Ascending aorta (tissue), 2 donors: Measurements from ENCODE around the gene SCN11A. TPM values are rescaled to one million over a fixed set of nuclear protein-coding genes. Genes with fewer than 3 reads are reported as not detected.

Experiments used
- DNase-seq, 2 donors: peaks; one replicate each; pipeline ENCODE4 v3.0.0-alpha.2; 2019; ENCODE audit warnings: low spot score in 2 of 2
- H3K27ac ChIP-seq, 2 donors: fragments of 200-600 bp; sonication (generic); one replicate each; pipeline ENCODE4 v1.5.1; 2016 to 2017; ENCODE audit warnings: mild to moderate bottlenecking in 1 of 2
- H3K27me3 ChIP-seq: fragments of 200-600 bp; sonication (generic); one replicate; pipeline ENCODE4 v1.5.1; 2017
- H3K36me3 ChIP-seq, 2 donors: fragments of 200-600 bp; sonication (generic); one replicate each; pipeline ENCODE4 v1.5.1; 2016
- H3K4me1 ChIP-seq, 2 donors: fragments of 200-600 bp; sonication (generic); one replicate each; pipeline ENCODE4 v1.5.1; 2016 to 2017; ENCODE audit warnings: mild to moderate bottlenecking in 1 of 2
- H3K4me3 ChIP-seq, 2 donors: fragments of 200-600 bp; sonication (generic); one replicate each; pipeline ENCODE4 v1.5.1; 2016 to 2017; ENCODE audit warnings: mild to moderate bottlenecking in 1 of 2
- H3K9me3 ChIP-seq, 2 donors: fragments of 200-600 bp; sonication (generic); one replicate each; pipeline ENCODE4 v1.5.1; 2016
- CTCF ChIP-seq, 3 experiments: fragments of 200-600 bp in 2 of 3; fragments of 450-650 bp in 1 of 3; sonication (generic) in 2 of 3; IDR thresholded peaks; one replicate each; pipeline ENCODE4 v1.5.1; 2016 to 2019; ENCODE audit warnings: antibody characterized with exemption in 3 of 3, mild to moderate bottlenecking in 1 of 3, moderate library complexity in 1 of 3
- intact Hi-C: fragments of 100-400 bp; cut with DNase I; formaldehyde crosslinking; loops from one replicate; pipeline ENCODE4 v1.15.1; 2023
- total RNA-seq: library from RNA; depleted of rRNA; stranded (reverse); fragments of >200 nt; gene quantifications from one replicate; pipeline ENCODE4 v1.1.0, GENCODE V29; 2016

SCN11A gene
- total RNA-seq, 1 donor from 2014 or later: not detected

GRCh38 chr3:39098473-39099000 lies 46.8 kb upstream of the SCN11A start:
- Histone ChIP-seq H3K36me3 (peaks cover 53 to 72% of the 10 kb centered on the region in 2 donors), H3K27ac (no peak overlapping the region), H3K4me3 (no peak overlapping the region), H3K27me3 (no peaks in the 10 kb centered on the region), H3K9me3 (no peaks in the 10 kb centered on the region), H3K4me1 (no peaks in the 10 kb centered on the region)
- TF ChIP-seq CTCF (IDR thresholded peaks at IDR 0.05): no peak
- no peak for DNase-seq
- intact Hi-C loops: no loop called here

GRCh38 chr3:39097716-39098472 lies 46.1 kb upstream of the SCN11A start:
- Histone ChIP-seq H3K36me3 (peaks cover 60 to 77% of the 10 kb centered on the region in 2 donors), H3K4me3 (no peak overlapping the region), H3K4me1 (no peaks in the 10 kb centered on the region), H3K9me3 (no peaks in the 10 kb centered on the region), H3K27me3 (no peaks in the 10 kb centered on the region), H3K27ac (no peak overlapping the region)
- DNase-seq: no peak
- TF ChIP-seq CTCF (IDR thresholded peaks at IDR 0.05): no peak
- intact Hi-C loops: no loop called here

GRCh38 chr3:39096775-39097174 lies 45.0 kb upstream of the SCN11A start:
- peaks cover 68 to 86% of the 10 kb centered on the region in 2 donors for H3K36me3 ChIP-seq

GRCh38 chr3:39095778-39096177 lies 44.0 kb upstream of the SCN11A start:
- Histone ChIP-seq H3K27ac (no peak overlapping the region), H3K4me3 (no peak overlapping the region), H3K9me3 (no peaks in the 10 kb centered on the region), H3K27me3 (no peaks in the 10 kb centered on the region), H3K36me3 (peaks cover 78 to 95% of the 10 kb centered on the region in 2 donors), H3K4me1 (no peaks in the 10 kb centered on the region)
- DNase-seq: no peak
- intact Hi-C loops: no loop called here
- no peak for TF ChIP-seq CTCF (IDR thresholded peaks at IDR 0.05)

More at GRCh38 chr3:39096775-39097174, 45.0 kb upstream of the SCN11A start:
- Histone ChIP-seq H3K27ac (no peak overlapping the region), H3K4me3 (no peak overlapping the region), H3K27me3 (no peaks in the 10 kb centered on the region), H3K4me1 (no peaks in the 10 kb centered on the region), H3K9me3 (no peaks in the 10 kb centered on the region)
- TF ChIP-seq CTCF (IDR thresholded peaks at IDR 0.05): no peak
- DNase-seq: no peak
- intact Hi-C loops: no loop called here

- H3K4me3 ChIP-seq: no peak overlapping the region
- H3K4me1 ChIP-seq: no peaks in the 10 kb centered on the region
- no peaks in the 10 kb centered on the region for H3K27me3 ChIP-seq
- intact Hi-C loops: no loop called here
- no peak for DNase-seq
- TF ChIP-seq CTCF (IDR thresholded peaks at IDR 0.05): no peak
- H3K9me3 ChIP-seq: no peaks in the 10 kb centered on the region
- H3K36me3 ChIP-seq: peaks cover 75 to 92% of the 10 kb centered on the region in 2 donors
- H3K27ac ChIP-seq: no peak overlapping the region
These were observed 43.3 kb upstream of the SCN11A start for GRCh38 chr3:39094851-39095677.
